ENCODE data around the gene DCP1B. TPM values are rescaled to one million over a fixed set of nuclear protein-coding genes. Genes with fewer than 3 reads are reported as not detected.
A peak's percentile ranks its signal among the peaks of the same experiment; 100 is the strongest.

Gene DCP1B
- total and polyA plus RNA-seq, 2 of the 4 experiments (the other 2 are of a cell fraction), result 13.3 to 19.7 TPM

GRCh38 chr12:1908758-1909157, 95.5 kb downstream of the DCP1B start:
- CTCF ChIA-PET, result no interaction called here
- no peak overlapping the region for H3K4me2 ChIP-seq (ENCODE audit: low read depth, low read length)
- intact Hi-C loops (cut with micrococcal nuclease), result no loop called here

More at GRCh38 chr12:1908758-1909157, 95.5 kb downstream of the DCP1B start:
- no peak overlapping the region for H2BK5ac ChIP-seq (ENCODE audit: low read depth, low read length, poor library complexity, severe bottlenecking)
- no peaks in the 10 kb centered on the region for H3K9me1 ChIP-seq (ENCODE audit: insufficient read depth, low read length)
- H4K8ac ChIP-seq (ENCODE audit: low read depth in 2 of 2, low read length in 2 of 2), result no peak overlapping the region
- ATAC-seq (ENCODE audit: low read depth) (no peak), DNase-seq (no peak)
- no peaks in the 10 kb centered on the region for H4K20me1 ChIP-seq (ENCODE audit: insufficient read depth, low read length)
- no peak overlapping the region for H2BK15ac ChIP-seq (ENCODE audit: low read depth, low read length)
- no peak overlapping the region for H3K27ac ChIP-seq (ENCODE audit: insufficient read depth, low read length)
- no peak overlapping the region for H3K4ac ChIP-seq (ENCODE audit: low read depth, low read length)
- H3K9ac ChIP-seq (ENCODE audit: low read depth, low read length), result no peak overlapping the region
- TF ChIP-seq CTCF (conservative IDR thresholded peaks at IDR 0.05; ENCODE audit: low read depth, low read length) (no peak), POLR2A (IDR thresholded peaks at IDR 0.05; ENCODE audit: low read depth, low read length) (no peak)
- H2AFZ ChIP-seq (replicated peaks; ENCODE audit: low read length, poor library complexity), result peak overlapping the region; percentile 30
- dilution Hi-C loops (cut with HindIII; ENCODE audit: low sequenced_read_pairs, unreplicated experiment), result no loop called here
- H2AK9ac ChIP-seq (replicated peaks; ENCODE audit: low read depth, low read length, poor library complexity), result no peak overlapping the region
- H2BK120ac ChIP-seq (ENCODE audit: low read depth, low read length), result no peak overlapping the region
- no peak overlapping the region for H3K4me3 ChIP-seq (ENCODE audit: insufficient read depth, low read depth, low read length)
- peaks cover 32% of the 10 kb centered on the region for H3K27me3 ChIP-seq (ENCODE audit: control insufficient read depth, insufficient read depth, low read length)
- H3K4me1 ChIP-seq (ENCODE audit: control insufficient read depth, insufficient read depth, low read length), result no peaks in the 10 kb centered on the region
- H4K91ac ChIP-seq (ENCODE audit: insufficient read depth, low read depth, low read length), result no peak overlapping the region
- H3K56ac ChIP-seq (ENCODE audit: extremely low read depth, insufficient read depth, low read length), result no peak overlapping the region
- no TSS peak for BruUV-seq (replicated peaks)
- no peaks in the 10 kb centered on the region for H3K36me3 ChIP-seq (ENCODE audit: control insufficient read depth, insufficient read depth, low read length)
- no peak overlapping the region for H4K5ac ChIP-seq (ENCODE audit: low read depth, low read length)
- H3K14ac ChIP-seq (replicated peaks; ENCODE audit: low read depth, low read length), result no peak overlapping the region
- no peak overlapping the region for H2BK20ac ChIP-seq (ENCODE audit: low read depth, low read length)
- in situ Hi-C loops (cut with MboI; ENCODE audit: low sequenced_read_pairs), result no loop called here
- H3K79me1 ChIP-seq (ENCODE audit: low read depth in 1 of 2, low read length in 2 of 2), result no peaks in the 10 kb centered on the region
- H2AK5ac ChIP-seq (ENCODE audit: low read depth, low read length), result no peak overlapping the region
- peaks cover 17% of the 10 kb centered on the region for H3K9me3 ChIP-seq (ENCODE audit: control insufficient read depth, insufficient read depth, low read length)
- H3K18ac ChIP-seq (ENCODE audit: low read depth, low read length), result no peak overlapping the region
- 87% methylated on average over 8 of the region's 26 CpGs; no CpG with 5 or more reads in 1 of the 2 experiments for WGBS, 2 experiments (ENCODE audit: extremely low coverage in 2 of 2, insufficient read length in 1 of 2)
- POLR2A ChIA-PET (ENCODE audit: unreplicated experiment), result no interaction called here
- no peak overlapping the region for H3K23ac ChIP-seq (ENCODE audit: low read depth, low read length)
